ENCODE data around the gene HTRA3. TPM values are rescaled to one million over a fixed set of nuclear protein-coding genes. Genes with fewer than 3 reads are reported as not detected.
A peak's percentile ranks its signal among the peaks of the same experiment; 100 is the strongest.

Gene HTRA3
- polyA plus RNA-seq, 1 donor from 2014 or later = not detected

DNA sequence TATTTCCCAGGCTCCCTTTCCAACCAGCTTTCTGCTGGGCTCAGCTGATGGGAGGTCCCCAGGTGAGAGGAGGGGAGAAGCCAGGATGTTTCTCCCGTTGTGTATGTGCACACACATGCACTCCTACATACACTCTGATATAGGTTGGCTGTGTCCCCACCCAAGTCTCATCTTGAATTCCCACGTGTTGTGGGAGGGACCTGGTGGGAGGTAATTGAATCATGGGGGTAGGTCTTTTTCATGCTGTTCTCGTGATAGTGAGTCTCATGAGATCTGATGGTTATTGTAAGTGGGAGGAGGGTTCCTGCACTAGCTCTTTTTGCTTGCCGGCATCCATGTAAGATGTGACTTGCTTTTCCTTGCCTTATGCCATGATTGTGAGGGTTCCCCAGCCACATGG is 11.7 kb upstream of the HTRA3 start:
- Histone ChIP-seq H3K9ac (ENCODE audit: low read length) (no peak overlapping the region), H3K27ac (ENCODE audit: low read length) (peak overlapping the region; percentile 33), H3F3A (ENCODE audit: insufficient read depth, low read length, poor library complexity, severe bottlenecking) (no peaks in the 10 kb centered on the region), H3K27me3 (ENCODE audit: insufficient read depth, low read depth, low read length) (no peaks in the 10 kb centered on the region), H3K9me2 (ENCODE audit: insufficient read depth, low read length) (no peaks in the 10 kb centered on the region), H4K20me1 (ENCODE audit: insufficient read depth) (no peaks in the 10 kb centered on the region), H2AFZ (ENCODE audit: low read depth, low read length) (no peak overlapping the region), H3K36me3 (ENCODE audit: insufficient read depth, low read length) (no peaks in the 10 kb centered on the region), H3K4me2 (ENCODE audit: low read length) (no peak overlapping the region), H3K9me3 (ENCODE audit: low read length) (no peaks in the 10 kb centered on the region), H3K4me3 (ENCODE audit: low read length) (no peak overlapping the region), H3K79me2 (replicated peaks; ENCODE audit: insufficient read depth, low read length) (no peaks in the 10 kb centered on the region)
- no peak for TF ChIP-seq SMC3 (conservative IDR thresholded peaks at IDR 0.05; ENCODE audit: poor library complexity)
- no peak for TF ChIP-seq POLR2AphosphoS5 (IDR thresholded peaks at IDR 0.05)
- no peak for TF ChIP-seq EZH2 (IDR thresholded peaks at IDR 0.05; ENCODE audit: borderline replicate concordance, insufficient read depth, low read length, poor library complexity, severe bottlenecking)
- TF ChIP-seq EP300 (conservative IDR thresholded peaks at IDR 0.05; ENCODE audit: poor library complexity, severe bottlenecking) = no peak
- no peak for TF ChIP-seq MXI1 (conservative IDR thresholded peaks at IDR 0.05; ENCODE audit: poor library complexity, severe bottlenecking)
- TF ChIP-seq TAF1 (IDR thresholded peaks at IDR 0.05; ENCODE audit: low read depth) = no peak
- TF ChIP-seq, protein P1, sequence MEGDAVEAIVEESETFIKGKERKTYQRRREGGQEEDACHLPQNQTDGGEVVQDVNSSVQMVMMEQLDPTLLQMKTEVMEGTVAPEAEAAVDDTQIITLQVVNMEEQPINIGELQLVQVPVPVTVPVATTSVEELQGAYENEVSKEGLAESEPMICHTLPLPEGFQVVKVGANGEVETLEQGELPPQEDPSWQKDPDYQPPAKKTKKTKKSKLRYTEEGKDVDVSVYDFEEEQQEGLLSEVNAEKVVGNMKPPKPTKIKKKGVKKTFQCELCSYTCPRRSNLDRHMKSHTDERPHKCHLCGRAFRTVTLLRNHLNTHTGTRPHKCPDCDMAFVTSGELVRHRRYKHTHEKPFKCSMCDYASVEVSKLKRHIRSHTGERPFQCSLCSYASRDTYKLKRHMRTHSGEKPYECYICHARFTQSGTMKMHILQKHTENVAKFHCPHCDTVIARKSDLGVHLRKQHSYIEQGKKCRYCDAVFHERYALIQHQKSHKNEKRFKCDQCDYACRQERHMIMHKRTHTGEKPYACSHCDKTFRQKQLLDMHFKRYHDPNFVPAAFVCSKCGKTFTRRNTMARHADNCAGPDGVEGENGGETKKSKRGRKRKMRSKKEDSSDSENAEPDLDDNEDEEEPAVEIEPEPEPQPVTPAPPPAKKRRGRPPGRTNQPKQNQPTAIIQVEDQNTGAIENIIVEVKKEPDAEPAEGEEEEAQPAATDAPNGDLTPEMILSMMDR (IDR thresholded peaks at IDR 0.05; ENCODE audit: poor library complexity, severe bottlenecking) = no peak
- TF ChIP-seq REST (IDR thresholded peaks at IDR 0.05; ENCODE audit: borderline replicate concordance) = no peak
- TF ChIP-seq RAD21 (conservative IDR thresholded peaks at IDR 0.05) = no peak

GRCh38 chr4:8258552-8259212 is 10.9 kb upstream of the HTRA3 start:
- TF ChIP-seq POLR2AphosphoS5 (IDR thresholded peaks at IDR 0.05) (peak; percentile 41), EZH2 (IDR thresholded peaks at IDR 0.05; ENCODE audit: borderline replicate concordance, insufficient read depth, low read length, poor library complexity, severe bottlenecking) (no peak), RAD21 (conservative IDR thresholded peaks at IDR 0.05) (peak; percentile 13), EP300 (conservative IDR thresholded peaks at IDR 0.05; ENCODE audit: poor library complexity, severe bottlenecking) (peak; percentile 16)

More at GRCh38 chr4:8258552-8259212, 10.9 kb upstream of the HTRA3 start:
- Histone ChIP-seq H3K79me2 (replicated peaks; ENCODE audit: insufficient read depth, low read length) (no peaks in the 10 kb centered on the region), H3F3A (ENCODE audit: insufficient read depth, low read length, poor library complexity, severe bottlenecking) (no peaks in the 10 kb centered on the region), H3K4me2 (ENCODE audit: low read length) (no peak overlapping the region), H3K27me3 (ENCODE audit: insufficient read depth, low read depth, low read length) (no peaks in the 10 kb centered on the region), H3K36me3 (ENCODE audit: insufficient read depth, low read length) (no peaks in the 10 kb centered on the region), H3K27ac (ENCODE audit: low read length) (peak overlapping the region; percentile 33), H3K9ac (ENCODE audit: low read length) (no peak overlapping the region), H4K20me1 (ENCODE audit: insufficient read depth) (no peaks in the 10 kb centered on the region), H3K9me2 (ENCODE audit: insufficient read depth, low read length) (no peaks in the 10 kb centered on the region), H2AFZ (ENCODE audit: low read depth, low read length) (no peak overlapping the region), H3K9me3 (ENCODE audit: low read length) (no peaks in the 10 kb centered on the region), H3K4me3 (ENCODE audit: low read length) (no peak overlapping the region)

All from neural cell (in vitro differentiated cells).